HG02870 (cell line): ENCODE data around the gene PLPPR1.

ENCODE experiments used
- ATAC-seq: cut with Tn5 transposase; IDR thresholded peaks from one replicate; pipeline ENCODE4 v1.9.1; 2021; ENCODE audit warnings: mild to moderate bottlenecking, moderate library complexity; ENCODE audit not compliant: unreplicated experiment

The PLPPR1 gene

GRCh38 chr9:101333926-101334702 is 305.6 kb downstream of the PLPPR1 start:
- no peak for ATAC-seq

GRCh38 chr9:101336091-101336490 is 307.6 kb downstream of the PLPPR1 start:
- no peak for ATAC-seq

- no peak for ATAC-seq
Measured at GRCh38 chr9:101337237-101337636, 308.7 kb downstream of the PLPPR1 start.

GRCh38 chr9:101341958-101342357 is 313.4 kb downstream of the PLPPR1 start:
- no peak for ATAC-seq

GRCh38 chr9:101342595-101342994 is 314.1 kb downstream of the PLPPR1 start:
- no peak for ATAC-seq

GRCh38 chr9:101350285-101350684 is 321.8 kb downstream of the PLPPR1 start:
- no peak for ATAC-seq

GRCh38 chr9:101352892-101353463 is 324.5 kb downstream of the PLPPR1 start:
- no peak for ATAC-seq

- no peak for ATAC-seq
Measured at GRCh38 chr9:101353683-101354082, 325.2 kb downstream of the PLPPR1 start.

- no peak for ATAC-seq
Measured at GRCh38 chr9:101354143-101354764, 325.7 kb downstream of the PLPPR1 start.

- no peak for ATAC-seq
Measured at GRCh38 chr9:101354765-101355708, 326.5 kb downstream of the PLPPR1 start.

- no peak for ATAC-seq
Measured at GRCh38 chr9:101356619-101357018, 328.1 kb downstream of the PLPPR1 start.

GRCh38 chr9:101359679-101360078 is 331.2 kb downstream of the PLPPR1 start:
- no peak for ATAC-seq

GRCh38 chr9:101360647-101361046 is 332.1 kb downstream of the PLPPR1 start:
- ATAC-seq = no peak

- ATAC-seq = no peak
Measured at GRCh38 chr9:101362450-101362849, 333.9 kb downstream of the PLPPR1 start.

GRCh38 chr9:101365181-101365580 is 336.7 kb downstream of the PLPPR1 start:
- ATAC-seq = no peak

- no peak for ATAC-seq
Measured at GRCh38 chr9:101366038-101366756, 337.7 kb downstream of the PLPPR1 start.

- ATAC-seq = no peak
Measured at GRCh38 chr9:101367323-101367722, 338.8 kb downstream of the PLPPR1 start.

GRCh38 chr9:101369286-101369685 is 340.8 kb downstream of the PLPPR1 start:
- no peak for ATAC-seq

- ATAC-seq = no peak
Measured at GRCh38 chr9:101369884-101370531, 341.5 kb downstream of the PLPPR1 start.

GRCh38 chr9:101371813-101372212 is 343.3 kb downstream of the PLPPR1 start:
- no peak for ATAC-seq
